MM.1S (cell line): ENCODE results near the gene SIN3A.

Experiments
- DNase-seq: peaks from one replicate; pipeline ENCODE4 v3.0.0-alpha.2; 2015
- H2AFZ ChIP-seq: fragments of 300-600 bp; sonication (generic); 2 replicates; pipeline ENCODE4 v1.6.0; 2016; ENCODE audit warnings: antibody characterized with exemption, low read length
- H3F3A ChIP-seq: fragments of 300-600 bp; sonication (generic); 2 replicates; pipeline ENCODE4 v1.6.1; 2016; ENCODE audit warnings: mild to moderate bottlenecking, antibody characterized with exemption, low read length, moderate library complexity, mixed read lengths; ENCODE audit not compliant: insufficient read depth
- H3K27ac ChIP-seq: fragments of 300-600 bp; sonication (generic); 2 replicates; pipeline ENCODE4 v1.5.1; 2016; ENCODE audit warnings: mild to moderate bottlenecking, low read length
- H3K27me3 ChIP-seq: fragments of 300-600 bp; sonication (generic); replicated peaks from 2 replicates; pipeline ENCODE4 v1.6.0; 2016; ENCODE audit warnings: low read length; ENCODE audit not compliant: insufficient read depth
- H3K36me3 ChIP-seq: fragments of 300-600 bp; sonication (generic); replicated peaks from 2 replicates; pipeline ENCODE4 v1.6.1; 2016; ENCODE audit warnings: mild to moderate bottlenecking, low read length, mixed read lengths; ENCODE audit not compliant: insufficient read depth
- H3K4me1 ChIP-seq: fragments of 300-600 bp; sonication (generic); 2 replicates; pipeline ENCODE4 v1.6.1; 2016; ENCODE audit warnings: low read length, mixed read lengths
- H3K4me2 ChIP-seq: fragments of 300-600 bp; sonication (generic); 2 replicates; pipeline ENCODE4 v1.6.0; 2016; ENCODE audit warnings: low read depth, low read length
- H3K4me3 ChIP-seq: fragments of 300-600 bp; sonication (generic); 2 replicates; pipeline ENCODE4 v1.5.1; 2016; ENCODE audit warnings: low read length, mixed read lengths
- H3K79me2 ChIP-seq: fragments of 300-600 bp; sonication (generic); 2 replicates; pipeline ENCODE4 v1.6.1; 2016; ENCODE audit warnings: mixed run types, low read length, mixed read lengths
- H3K9ac ChIP-seq: fragments of 300-600 bp; sonication (generic); 2 replicates; pipeline ENCODE4 v1.6.1; 2016; ENCODE audit warnings: low read length, mixed read lengths
- H3K9me2 ChIP-seq: fragments of 300-600 bp; sonication (generic); replicated peaks from 2 replicates; pipeline ENCODE4 v1.6.1; 2016; ENCODE audit warnings: mild to moderate bottlenecking, low read length, mixed read lengths; ENCODE audit not compliant: insufficient read depth
- H3K9me3 ChIP-seq: fragments of 300-600 bp; sonication (generic); replicated peaks from 2 replicates; pipeline ENCODE4 v1.6.1; 2016; ENCODE audit warnings: mild to moderate bottlenecking, low read length, mixed read lengths; ENCODE audit not compliant: insufficient read depth
- H4K20me1 ChIP-seq: fragments of 300-600 bp; sonication (generic); 2 replicates; pipeline ENCODE4 v1.6.1; 2016; ENCODE audit warnings: mild to moderate bottlenecking, low read length, moderate library complexity, mixed read lengths; ENCODE audit not compliant: insufficient read depth
- CTCF ChIP-seq: fragments of 300-600 bp; sonication (generic); IDR thresholded peaks from 2 replicates; pipeline ENCODE4 v1.5.1; 2016; ENCODE audit warnings: antibody characterized with exemption, low read length, mixed read lengths
- EZH2 ChIP-seq: fragments of 300-600 bp; sonication (generic); optimal IDR thresholded peaks from 2 replicates; pipeline ENCODE3; 2017; ENCODE audit warnings: low read depth, mild to moderate bottlenecking, antibody characterized with exemption, low read length, mixed read lengths
- EZH2phosphoT487 ChIP-seq: fragments of 300-600 bp; sonication (generic); IDR thresholded peaks from 2 replicates; pipeline ENCODE4 v1.6.1; 2018; ENCODE audit warnings: antibody characterized with exemption, low read length

Gene SIN3A

GRCh38 chr15:75359537-75360250, 91.8 kb downstream of the SIN3A start:
- H3K36me3 ChIP-seq = no peaks in the 10 kb centered on the region

GRCh38 chr15:75358771-75359536, 92.5 kb downstream of the SIN3A start:
- Histone ChIP-seq H3K9ac (no peak overlapping the region), H3K36me3 (no peaks in the 10 kb centered on the region)
- TF ChIP-seq EZH2 (no peak), CTCF (no peak), EZH2phosphoT487 (no peak)

More at GRCh38 chr15:75359537-75360250, 91.8 kb downstream of the SIN3A start:
- no peaks in the 10 kb centered on the region for H3K27me3 ChIP-seq
- no peaks in the 10 kb centered on the region for H3K9me3 ChIP-seq
- no peaks in the 10 kb centered on the region for H3K4me1 ChIP-seq
- H3K27ac ChIP-seq = no peak overlapping the region
- TF ChIP-seq CTCF (no peak), EZH2 (no peak), EZH2phosphoT487 (no peak)
- no peaks in the 10 kb centered on the region for H4K20me1 ChIP-seq
- no peak overlapping the region for H2AFZ ChIP-seq
- H3K4me2 ChIP-seq = no peak overlapping the region
- no peak overlapping the region for H3K4me3 ChIP-seq
- no peaks in the 10 kb centered on the region for H3F3A ChIP-seq
- DNase-seq = no peak
- H3K79me2 ChIP-seq = no peaks in the 10 kb centered on the region
- no peak overlapping the region for H3K9ac ChIP-seq
- H3K9me2 ChIP-seq = no peaks in the 10 kb centered on the region

GRCh38 chr15:75357976-75358673, 93.4 kb downstream of the SIN3A start:
- no peaks in the 10 kb centered on the region for H3K9me2 ChIP-seq
- H3K9me3 ChIP-seq = no peaks in the 10 kb centered on the region
- H3K4me3 ChIP-seq = no peak overlapping the region
- no peak for DNase-seq
- H3K27me3 ChIP-seq = no peaks in the 10 kb centered on the region
- H3K27ac ChIP-seq = no peak overlapping the region
- no peaks in the 10 kb centered on the region for H3F3A ChIP-seq
- no peak overlapping the region for H3K4me2 ChIP-seq
- no peaks in the 10 kb centered on the region for H4K20me1 ChIP-seq
- no peak overlapping the region for H3K9ac ChIP-seq
- TF ChIP-seq CTCF (no peak), EZH2phosphoT487 (no peak), EZH2 (no peak)
- no peaks in the 10 kb centered on the region for H3K36me3 ChIP-seq
- no peaks in the 10 kb centered on the region for H3K4me1 ChIP-seq
- no peaks in the 10 kb centered on the region for H3K79me2 ChIP-seq
- no peak overlapping the region for H2AFZ ChIP-seq

More at GRCh38 chr15:75358771-75359536, 92.5 kb downstream of the SIN3A start:
- Histone ChIP-seq H3K27me3 (no peaks in the 10 kb centered on the region), H3K4me3 (no peak overlapping the region), H3K27ac (no peak overlapping the region), H4K20me1 (no peaks in the 10 kb centered on the region), H3K9me3 (no peaks in the 10 kb centered on the region), H3K4me2 (no peak overlapping the region), H3K9me2 (no peaks in the 10 kb centered on the region), H3K79me2 (no peaks in the 10 kb centered on the region), H3K4me1 (no peaks in the 10 kb centered on the region), H3F3A (no peaks in the 10 kb centered on the region), H2AFZ (no peak overlapping the region)
- DNase-seq = no peak
